SIG-M5 treated with dmso at 0.1 percent for 504 hours (cell line): ENCODE data around the gene VMAC.
"Not testable (repeated sequence)": the region's sequence is repeated elsewhere in the genome, so short reads cannot be mapped to it uniquely, and the experiment has no call there.

ENCODE experiments used
- DNase-seq: peaks from one replicate; lab custom pipeline; 2025; ENCODE audit not compliant: unreplicated experiment; lab: John Stamatoyannopoulos, UW

The VMAC gene

GRCh38 chr19:5883157-5883873 lies 21.4 kb upstream of the VMAC start:
- DNase-seq, result not testable (repeated sequence)

- peak; percentile 53 for DNase-seq
Observed at GRCh38 chr19:5884065-5884811, 20.4 kb upstream of the VMAC start.

- DNase-seq, result no peak
Observed at GRCh38 chr19:5889288-5889971, 15.2 kb upstream of the VMAC start.

- DNase-seq, result no peak
Observed at GRCh38 chr19:5890099-5890498, 14.6 kb upstream of the VMAC start.

DNA sequence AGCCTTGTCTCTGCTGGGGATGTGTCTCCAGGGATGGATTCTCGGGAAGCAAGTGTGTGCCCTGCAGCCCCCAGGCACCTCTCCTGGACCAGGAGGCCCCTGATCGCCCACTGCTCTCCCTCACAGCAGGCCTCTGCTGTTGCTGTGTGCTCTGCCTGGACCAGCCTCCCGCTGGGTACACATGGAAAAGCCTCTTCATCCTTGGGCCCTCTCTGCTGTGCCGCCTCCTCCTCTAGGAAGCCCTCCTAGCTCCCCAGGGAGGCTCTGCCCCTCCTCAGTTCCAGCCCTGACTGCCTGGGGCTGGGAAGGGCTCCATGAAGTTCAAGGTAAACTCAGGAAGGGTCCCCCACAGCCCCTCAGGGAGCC lies 13.1 kb upstream of the VMAC start:
- no peak for DNase-seq

DNA sequence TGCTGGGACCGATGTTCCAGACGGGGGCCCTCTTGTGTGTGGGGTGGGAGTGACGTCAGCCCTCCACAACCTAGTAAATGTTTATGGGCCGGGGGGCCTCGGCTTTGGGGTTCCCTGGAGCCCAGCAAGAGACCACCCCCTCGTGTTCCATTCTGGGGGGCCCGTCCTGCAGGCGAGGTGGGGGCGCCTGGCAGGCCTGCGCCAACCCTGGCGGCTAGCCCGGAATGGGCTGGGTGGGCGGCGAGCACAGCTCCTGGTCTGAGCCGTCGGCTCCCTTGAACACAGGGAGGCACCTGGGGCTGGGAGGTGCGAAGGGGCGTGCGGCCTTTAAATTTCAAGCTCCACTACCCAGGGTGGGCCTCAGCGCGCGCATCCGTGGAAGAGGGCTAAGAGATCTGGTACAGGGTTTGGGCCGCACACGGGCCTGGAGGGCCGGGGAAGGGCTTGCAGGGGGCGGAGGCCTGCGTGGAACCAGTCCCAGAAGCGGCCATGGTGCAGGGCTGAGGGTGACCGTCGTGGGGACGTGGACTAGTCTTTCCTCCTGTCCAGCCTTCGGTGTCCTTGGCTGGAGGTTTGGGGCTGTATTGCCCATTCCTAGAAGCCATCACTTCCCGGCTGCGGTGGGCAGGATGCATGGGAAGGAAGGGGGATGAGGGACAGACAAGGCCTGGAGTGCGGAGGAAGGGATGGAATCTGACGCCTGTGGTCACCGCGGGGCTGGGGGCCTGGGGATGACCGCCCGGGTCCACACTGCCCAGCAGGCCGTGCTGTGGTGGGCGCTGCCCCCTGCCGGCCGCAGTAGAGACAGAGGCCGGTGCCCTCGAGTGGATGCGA lies 12.5 kb upstream of the VMAC start:
- no peak for DNase-seq

- DNase-seq, result no peak
Observed at GRCh38 chr19:5892772-5893275, 11.8 kb upstream of the VMAC start.

- no peak for DNase-seq
Observed at GRCh38 chr19:5893296-5893903, 11.3 kb upstream of the VMAC start.

DNA sequence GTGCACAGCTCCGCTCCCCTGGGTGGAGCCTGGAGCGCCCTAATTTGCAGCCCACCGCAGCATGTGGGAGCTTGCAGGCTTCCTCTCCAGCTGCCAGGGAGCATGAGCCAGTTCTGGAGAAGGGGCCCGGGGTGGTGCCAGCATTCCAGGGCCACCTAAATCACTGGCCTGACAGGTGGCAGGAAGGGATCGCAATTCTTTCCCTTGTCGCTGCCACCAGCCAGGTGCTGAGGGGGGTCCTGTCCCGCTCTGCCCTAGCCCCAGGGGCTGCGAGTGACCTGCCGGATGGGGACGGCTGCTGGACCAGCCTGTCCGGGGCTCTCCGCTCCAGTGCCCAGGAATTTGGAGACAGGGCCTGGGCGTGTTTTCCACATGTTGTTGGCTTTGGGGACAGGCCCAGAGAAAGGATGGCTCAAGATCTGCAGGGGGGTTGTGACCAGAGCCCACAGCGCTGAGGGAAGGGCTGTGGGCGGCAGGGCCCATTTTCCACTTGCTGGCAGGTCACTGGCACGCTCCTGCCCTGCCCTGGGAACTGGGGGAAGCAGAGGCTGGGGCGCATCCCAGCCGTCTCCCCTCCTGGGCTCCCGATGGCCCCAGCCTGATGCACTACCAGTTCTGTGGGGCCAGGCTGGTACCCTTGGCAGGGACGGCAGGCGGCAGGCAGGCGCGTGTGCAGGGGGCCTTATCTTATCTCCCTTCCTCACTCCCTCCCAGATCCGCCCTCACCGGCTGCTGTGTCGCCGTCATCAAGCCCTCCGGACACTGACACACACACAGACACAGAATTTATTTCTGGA lies 10.6 kb upstream of the VMAC start:
- no peak for DNase-seq

DNA sequence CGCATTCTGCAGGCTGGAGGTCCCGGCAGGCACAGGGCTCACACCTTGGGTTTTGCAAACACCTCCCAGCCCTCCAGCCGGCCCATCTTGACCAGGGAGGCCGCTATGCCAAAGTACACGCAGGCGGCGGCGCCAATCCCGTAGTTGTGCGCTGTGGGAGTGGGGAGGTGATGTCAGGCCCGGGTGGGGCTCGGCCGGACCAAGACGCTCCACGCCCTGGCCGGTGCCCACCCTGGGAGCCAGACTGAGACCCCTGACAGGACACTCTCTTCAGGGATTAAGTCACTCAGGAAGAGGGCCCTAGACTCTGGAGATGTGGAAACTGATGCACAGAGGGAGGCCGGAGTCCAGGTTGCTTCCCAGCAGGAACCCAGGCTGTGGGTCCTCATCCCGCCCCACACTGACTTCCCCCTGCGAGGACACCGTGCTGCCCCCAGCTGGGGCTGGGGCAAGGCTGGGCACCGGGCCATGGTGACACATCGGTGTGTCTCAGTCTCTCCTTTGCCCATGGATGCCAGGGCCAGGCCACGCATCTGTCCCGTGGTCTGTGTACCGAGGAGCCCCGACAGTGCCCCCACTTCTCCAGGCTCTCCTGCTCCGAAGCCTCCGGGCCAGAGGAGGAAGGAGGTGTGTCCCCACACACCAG lies 9.8 kb upstream of the VMAC start:
- no peak for DNase-seq

DNA sequence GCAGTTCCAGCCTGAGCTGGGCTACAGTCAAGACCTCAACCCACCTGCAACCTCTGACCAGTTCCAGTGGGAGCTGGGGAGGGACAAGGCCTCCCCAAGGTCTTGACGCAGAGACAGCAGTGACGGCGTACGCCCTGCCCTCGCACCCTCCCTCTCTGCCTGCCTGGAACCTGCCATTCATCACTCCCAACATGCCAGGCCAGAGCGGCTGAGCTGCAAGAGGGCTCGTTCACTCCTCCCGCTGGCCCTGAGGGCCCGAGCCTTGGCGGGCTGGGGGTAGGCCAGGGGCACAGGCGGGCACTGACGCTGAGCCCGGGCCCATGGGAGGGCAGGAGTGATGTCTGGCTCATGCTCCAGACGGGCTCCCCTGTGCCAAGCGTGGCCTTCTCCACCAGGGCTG lies 9.3 kb upstream of the VMAC start:
- DNase-seq, result no peak

- no peak for DNase-seq
Observed at GRCh38 chr19:5895890-5896289, 8.8 kb upstream of the VMAC start.

DNA sequence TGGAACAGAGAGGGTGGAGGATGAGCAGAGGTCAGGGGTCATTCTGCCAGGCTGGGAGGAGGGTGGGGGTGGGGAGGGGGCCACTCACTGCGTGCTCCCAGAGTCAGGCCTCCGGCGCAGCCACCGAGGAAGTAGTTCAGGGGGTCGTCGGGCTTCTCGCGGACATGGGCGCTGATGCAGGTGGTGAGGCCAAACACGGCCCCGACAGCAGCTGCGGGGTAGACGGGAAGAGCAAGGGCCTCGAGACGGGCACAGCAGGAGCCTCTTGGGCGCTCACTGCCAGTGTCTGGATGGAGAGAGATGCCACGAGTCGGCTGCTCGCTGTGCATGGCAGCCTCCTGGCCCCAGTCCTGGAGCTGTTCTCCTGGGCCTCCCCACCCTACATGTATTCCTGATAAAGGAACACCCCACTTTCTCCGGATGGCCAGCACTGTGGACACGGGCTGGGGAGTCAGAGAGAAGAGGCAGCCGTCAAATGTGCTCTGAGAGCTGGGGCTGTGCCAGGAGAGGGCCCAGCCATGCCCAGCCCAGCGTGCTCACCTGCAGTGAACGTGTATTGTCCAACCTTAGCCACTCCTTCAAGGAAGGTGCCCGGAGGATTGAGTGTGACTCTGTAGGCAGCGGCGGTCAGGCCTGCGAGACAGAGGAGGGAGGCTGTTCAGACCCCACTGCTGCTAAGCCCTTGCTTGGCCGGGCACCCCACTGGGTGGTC lies 8.2 kb upstream of the VMAC start:
- DNase-seq, result no peak

DNA sequence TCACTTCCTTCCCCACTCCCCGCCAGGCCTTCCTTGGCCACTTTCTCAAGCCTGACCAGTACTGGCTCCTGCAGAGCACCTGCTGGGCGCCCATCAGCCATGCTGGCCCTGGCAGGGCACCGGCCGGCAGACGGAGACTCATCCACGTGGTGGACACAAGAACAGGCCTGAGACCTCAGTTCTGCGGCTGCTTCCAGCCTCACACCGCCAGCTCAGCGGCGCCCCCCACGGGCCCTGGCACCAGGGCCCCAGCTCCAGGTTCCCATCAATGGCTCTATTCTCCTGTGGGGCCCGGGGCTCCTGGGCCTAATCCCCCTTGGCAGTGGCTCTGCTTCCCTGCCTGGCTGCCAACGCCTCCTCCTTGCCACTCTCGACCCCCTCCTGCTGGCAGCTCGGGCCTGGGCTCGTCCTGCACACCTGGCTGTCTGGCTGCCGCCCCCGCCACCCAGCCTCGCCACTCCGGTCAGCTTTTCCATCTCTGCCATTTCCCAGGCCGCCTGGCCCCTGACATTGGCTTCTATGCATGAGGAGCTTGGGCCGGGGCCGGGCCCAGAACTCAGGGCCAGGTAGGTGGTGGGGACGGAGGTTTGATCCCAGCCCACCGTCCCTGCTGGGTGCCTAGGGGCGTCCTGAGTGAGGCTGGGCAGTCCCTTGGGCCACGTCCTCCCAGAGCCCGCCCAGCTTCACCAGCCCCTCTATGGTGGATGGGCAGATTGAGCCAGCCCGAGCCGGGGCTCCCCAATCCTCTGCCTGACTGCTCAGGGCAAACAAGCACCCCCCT lies 7.3 kb upstream of the VMAC start:
- no peak for DNase-seq

GRCh38 chr19:5899728-5900526 lies 4.7 kb upstream of the VMAC start:
- no peak for DNase-seq

GRCh38 chr19:5900976-5901375 lies 3.7 kb upstream of the VMAC start:
- DNase-seq, result no peak

DNA sequence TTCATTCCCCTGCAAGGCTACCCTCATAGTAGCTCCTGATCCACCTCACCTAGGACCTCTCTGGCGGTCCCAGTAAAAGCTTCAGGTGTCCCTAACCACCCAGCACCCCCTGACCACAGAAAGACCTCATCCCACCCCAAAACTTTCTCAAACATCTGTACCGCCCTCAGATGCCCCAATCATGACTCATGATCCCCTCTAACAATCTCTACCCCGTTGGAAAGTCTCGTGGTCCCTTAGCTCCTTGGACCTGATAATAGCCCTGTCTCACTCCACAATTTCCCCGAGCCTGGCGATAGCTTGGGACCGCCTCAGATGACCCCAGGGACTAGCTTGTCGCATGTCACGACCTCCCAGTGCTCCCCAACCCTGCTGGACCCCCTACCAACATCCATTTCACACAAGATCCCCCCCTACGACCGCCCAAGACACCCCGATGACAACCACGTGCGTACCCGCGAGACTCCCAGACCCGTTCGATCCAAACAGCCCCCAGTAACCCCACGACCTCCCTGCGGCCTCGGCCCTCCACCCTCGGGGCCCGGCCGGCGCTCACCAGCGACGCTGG lies 1.5 kb upstream of the VMAC start:
- no peak for DNase-seq
